Stomach (tissue), 4 donors: ENCODE results near the gene WLS.

Experiments used
- POLR2A ChIP-seq, 4 donors: fragments of 450-650 bp; IDR thresholded peaks; one replicate each; pipeline ENCODE4 v1.6.1; 2016; ENCODE audit warnings: antibody characterized with exemption in 4 of 4, control low read depth in 2 of 4, mild to moderate bottlenecking in 1 of 4, moderate library complexity in 1 of 4
- TF ChIP-seq, protein P1 (sequence below), 7 experiments: fragments of 450-650 bp in 4 of 7; fragments of 200-600 bp in 3 of 7; sonication (generic) in 3 of 7; IDR thresholded peaks; one replicate each; pipeline ENCODE4 v1.5.1; 2016 to 2019; ENCODE audit warnings: antibody characterized with exemption in 7 of 7, control low read depth in 2 of 7, mild to moderate bottlenecking in 1 of 7

DNA sequence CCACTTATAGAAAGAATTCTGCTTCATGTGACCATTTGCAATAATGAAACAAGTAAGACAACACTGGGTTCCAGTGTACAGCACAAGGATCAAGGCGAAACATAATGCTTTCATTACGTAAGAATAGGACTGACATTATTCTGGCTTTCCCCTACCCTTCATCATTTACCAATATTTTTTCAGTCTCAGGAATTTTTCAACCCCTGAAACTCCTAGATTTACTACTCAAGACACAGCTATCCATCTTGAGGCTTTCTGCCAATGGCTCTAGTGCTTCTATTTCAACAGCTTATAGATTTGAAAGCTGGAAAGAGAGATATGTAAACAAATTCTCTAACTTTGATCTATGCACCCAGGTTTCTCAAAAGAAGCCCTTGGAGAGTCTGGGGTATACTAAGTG, 48.4 kb downstream of the WLS start:
- TF ChIP-seq, protein P1, sequence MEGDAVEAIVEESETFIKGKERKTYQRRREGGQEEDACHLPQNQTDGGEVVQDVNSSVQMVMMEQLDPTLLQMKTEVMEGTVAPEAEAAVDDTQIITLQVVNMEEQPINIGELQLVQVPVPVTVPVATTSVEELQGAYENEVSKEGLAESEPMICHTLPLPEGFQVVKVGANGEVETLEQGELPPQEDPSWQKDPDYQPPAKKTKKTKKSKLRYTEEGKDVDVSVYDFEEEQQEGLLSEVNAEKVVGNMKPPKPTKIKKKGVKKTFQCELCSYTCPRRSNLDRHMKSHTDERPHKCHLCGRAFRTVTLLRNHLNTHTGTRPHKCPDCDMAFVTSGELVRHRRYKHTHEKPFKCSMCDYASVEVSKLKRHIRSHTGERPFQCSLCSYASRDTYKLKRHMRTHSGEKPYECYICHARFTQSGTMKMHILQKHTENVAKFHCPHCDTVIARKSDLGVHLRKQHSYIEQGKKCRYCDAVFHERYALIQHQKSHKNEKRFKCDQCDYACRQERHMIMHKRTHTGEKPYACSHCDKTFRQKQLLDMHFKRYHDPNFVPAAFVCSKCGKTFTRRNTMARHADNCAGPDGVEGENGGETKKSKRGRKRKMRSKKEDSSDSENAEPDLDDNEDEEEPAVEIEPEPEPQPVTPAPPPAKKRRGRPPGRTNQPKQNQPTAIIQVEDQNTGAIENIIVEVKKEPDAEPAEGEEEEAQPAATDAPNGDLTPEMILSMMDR (IDR thresholded peaks at IDR 0.05), result no peak
- TF ChIP-seq POLR2A (IDR thresholded peaks at IDR 0.05), result no peak
